Chondrocyte (in vitro differentiated cells): Measurements from ENCODE around the gene RUNX3. TPM values are rescaled to one million over a fixed set of nuclear protein-coding genes. Genes with fewer than 3 reads are reported as not detected.

Source experiments
- DNase-seq: peaks from one replicate; pipeline ENCODE4 v3.0.0; 2021; ENCODE audit warnings: mixed read lengths, low spot score
- H3K27ac Mint-ChIP-seq: one replicate; pipeline ENCODE4 v1.8.0; 2021; ENCODE audit warnings: mild to moderate bottlenecking, moderate library complexity, mixed read lengths; ENCODE audit not compliant: unreplicated experiment
- H3K27me3 Mint-ChIP-seq: 2 replicates; pipeline ENCODE4 v1.8.0; 2021; ENCODE audit warnings: low read depth, mixed read lengths
- H3K36me3 Mint-ChIP-seq: 2 replicates; pipeline ENCODE4 v1.8.0; 2021; ENCODE audit warnings: low read depth, mixed read lengths
- H3K4me1 Mint-ChIP-seq: 2 replicates; pipeline ENCODE4 v1.8.0; 2021; ENCODE audit warnings: low read depth, mild to moderate bottlenecking, mixed read lengths
- H3K4me3 Mint-ChIP-seq: one replicate; pipeline ENCODE4 v1.8.0; 2021; ENCODE audit warnings: mild to moderate bottlenecking, moderate library complexity, mixed read lengths; ENCODE audit not compliant: unreplicated experiment
- H3K9me3 Mint-ChIP-seq: 2 replicates; pipeline ENCODE4 v1.8.0; 2021; ENCODE audit warnings: low read depth, mixed read lengths
- total RNA-seq: library from RNA; stranded (reverse); gene quantifications from 3 replicates; pipeline ENCODE4 v1.2.1, GENCODE V29; 2021
- TF ChIP-seq, protein P1 (sequence below): fragments of 200-600 bp; sonication (generic); IDR thresholded peaks from 2 replicates; pipeline ENCODE4 v1.5.0; 2021; ENCODE audit warnings: antibody characterized with exemption, mild to moderate bottlenecking, moderate library complexity

RUNX3 gene
- total RNA-seq, 1 donor from 2014 or later: 1.8 TPM

DNA sequence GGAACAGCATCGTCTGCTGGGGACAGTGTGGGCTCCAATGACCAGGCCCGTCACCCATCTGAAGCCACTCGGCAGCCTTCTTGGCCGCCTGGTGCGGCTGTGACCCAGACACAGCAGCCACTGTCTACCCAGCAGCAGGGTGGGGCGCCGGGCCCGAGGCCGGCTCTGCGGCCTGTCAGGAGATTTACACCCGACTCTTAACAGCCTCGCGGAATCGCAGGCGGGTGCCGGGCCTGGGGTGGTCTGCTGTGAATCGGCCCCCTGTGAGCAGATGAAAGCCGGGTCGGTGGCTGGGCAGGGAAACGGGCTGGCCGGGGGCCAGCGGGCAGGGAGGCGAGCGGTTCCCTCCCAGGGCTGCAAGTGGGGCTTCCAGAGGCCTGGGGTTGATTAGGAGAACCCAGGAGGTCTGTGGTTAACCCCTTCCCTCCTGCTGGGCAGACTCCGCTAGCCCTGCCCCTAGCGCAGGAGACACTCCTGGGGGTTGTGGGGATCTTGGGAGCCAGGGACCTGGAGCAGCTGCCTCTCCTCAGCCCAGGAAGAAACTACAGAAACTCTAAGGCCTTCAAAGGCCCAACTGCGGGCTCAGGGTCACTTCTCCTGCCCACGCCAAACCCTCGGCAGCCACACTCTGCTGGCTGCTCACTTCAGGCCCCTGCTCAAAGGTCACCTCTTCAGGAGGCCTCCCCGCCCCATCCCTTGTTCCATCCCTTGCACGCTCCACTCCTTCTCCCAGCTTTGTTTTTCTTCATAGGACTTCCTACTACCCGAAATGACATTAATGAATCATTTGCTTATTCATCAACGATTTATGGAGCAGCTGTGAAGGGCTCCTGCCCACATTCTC, 15.6 kb downstream of the RUNX3 start:
- DNase-seq: no peak

DNA sequence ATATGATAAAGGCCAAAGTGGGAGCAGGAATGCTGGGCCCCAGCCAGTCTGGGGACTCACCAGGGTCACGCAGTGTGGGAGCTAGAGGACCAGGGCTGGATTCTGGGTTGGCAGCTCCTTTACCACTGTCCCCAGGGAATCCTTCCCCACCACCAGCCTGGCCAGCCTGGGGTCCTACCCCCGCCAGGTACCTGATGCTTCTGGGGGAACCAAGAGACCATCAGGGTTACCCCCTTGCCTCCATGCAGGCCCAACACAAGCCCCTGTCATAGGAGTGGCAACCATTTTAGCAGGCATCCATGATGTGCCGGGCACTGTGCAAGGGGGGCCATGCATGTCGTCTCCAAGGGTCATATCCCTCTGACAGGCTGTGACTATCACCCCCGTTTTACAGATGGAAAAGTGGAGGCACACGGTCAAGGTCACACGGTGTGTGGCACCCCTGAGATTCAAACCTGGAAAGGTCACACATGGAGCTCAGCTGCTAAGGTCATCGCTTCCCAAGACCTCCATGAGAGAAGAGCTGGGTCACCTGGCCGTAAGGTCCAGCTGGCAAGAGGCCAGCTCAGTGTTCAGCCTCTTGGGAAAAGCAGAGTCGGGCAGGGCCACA, 16.4 kb downstream of the RUNX3 start:
- TF ChIP-seq, protein P1, sequence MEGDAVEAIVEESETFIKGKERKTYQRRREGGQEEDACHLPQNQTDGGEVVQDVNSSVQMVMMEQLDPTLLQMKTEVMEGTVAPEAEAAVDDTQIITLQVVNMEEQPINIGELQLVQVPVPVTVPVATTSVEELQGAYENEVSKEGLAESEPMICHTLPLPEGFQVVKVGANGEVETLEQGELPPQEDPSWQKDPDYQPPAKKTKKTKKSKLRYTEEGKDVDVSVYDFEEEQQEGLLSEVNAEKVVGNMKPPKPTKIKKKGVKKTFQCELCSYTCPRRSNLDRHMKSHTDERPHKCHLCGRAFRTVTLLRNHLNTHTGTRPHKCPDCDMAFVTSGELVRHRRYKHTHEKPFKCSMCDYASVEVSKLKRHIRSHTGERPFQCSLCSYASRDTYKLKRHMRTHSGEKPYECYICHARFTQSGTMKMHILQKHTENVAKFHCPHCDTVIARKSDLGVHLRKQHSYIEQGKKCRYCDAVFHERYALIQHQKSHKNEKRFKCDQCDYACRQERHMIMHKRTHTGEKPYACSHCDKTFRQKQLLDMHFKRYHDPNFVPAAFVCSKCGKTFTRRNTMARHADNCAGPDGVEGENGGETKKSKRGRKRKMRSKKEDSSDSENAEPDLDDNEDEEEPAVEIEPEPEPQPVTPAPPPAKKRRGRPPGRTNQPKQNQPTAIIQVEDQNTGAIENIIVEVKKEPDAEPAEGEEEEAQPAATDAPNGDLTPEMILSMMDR: no peak
- Mint-ChIP-seq H3K4me3 (no peak overlapping the region), H3K9me3 (no peaks in the 10 kb centered on the region), H3K27ac (no peak overlapping the region), H3K27me3 (no peaks in the 10 kb centered on the region), H3K4me1 (peaks cover 6% of the 10 kb centered on the region), H3K36me3 (no peaks in the 10 kb centered on the region)
- no peak for DNase-seq

More for the DNA sequence above, 15.6 kb downstream of the RUNX3 start:
- no peaks in the 10 kb centered on the region for H3K9me3 Mint-ChIP-seq
- peaks cover 6% of the 10 kb centered on the region for H3K4me1 Mint-ChIP-seq
- H3K27ac Mint-ChIP-seq: peak overlapping the region; percentile 65
- TF ChIP-seq, protein P1: no peak
- no peak overlapping the region for H3K4me3 Mint-ChIP-seq
- no peaks in the 10 kb centered on the region for H3K27me3 Mint-ChIP-seq
- no peaks in the 10 kb centered on the region for H3K36me3 Mint-ChIP-seq

DNA sequence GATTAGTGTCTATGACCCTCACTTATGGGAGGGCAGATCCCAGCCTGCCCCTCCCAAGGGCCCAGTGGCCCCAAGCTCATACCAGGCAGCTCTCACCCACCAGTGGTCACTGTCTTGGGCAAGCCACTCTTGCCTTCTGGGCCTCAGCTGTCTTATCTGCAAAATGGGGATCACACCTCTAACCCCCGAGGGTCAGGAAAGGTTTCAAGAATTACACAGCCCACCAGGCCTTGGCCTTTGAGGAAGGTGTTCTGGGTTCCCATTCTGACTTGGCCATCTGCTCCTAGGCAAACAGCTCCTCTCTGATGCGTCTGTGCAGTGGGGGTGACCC, 16.8 kb downstream of the RUNX3 start:
- no peak for DNase-seq
- TF ChIP-seq, protein P1: no peak
- no peaks in the 10 kb centered on the region for H3K36me3 Mint-ChIP-seq
- no peak overlapping the region for H3K4me3 Mint-ChIP-seq
- H3K9me3 Mint-ChIP-seq: no peaks in the 10 kb centered on the region
- no peaks in the 10 kb centered on the region for H3K27me3 Mint-ChIP-seq
- H3K4me1 Mint-ChIP-seq: peaks cover 6% of the 10 kb centered on the region
- H3K27ac Mint-ChIP-seq: no peak overlapping the region

GRCh38 chr1:24912376-24913273, 17.5 kb downstream of the RUNX3 start:
- Mint-ChIP-seq H3K4me3 (no peak overlapping the region), H3K9me3 (peaks cover 3% of the 10 kb centered on the region), H3K27ac (no peak overlapping the region), H3K36me3 (no peaks in the 10 kb centered on the region), H3K27me3 (no peaks in the 10 kb centered on the region), H3K4me1 (peaks cover 6% of the 10 kb centered on the region)
- DNase-seq: no peak
- TF ChIP-seq, protein P1: no peak

- Mint-ChIP-seq H3K27me3 (no peaks in the 10 kb centered on the region), H3K27ac (no peak overlapping the region), H3K4me3 (no peak overlapping the region), H3K4me1 (peaks cover 6% of the 10 kb centered on the region), H3K36me3 (no peaks in the 10 kb centered on the region), H3K9me3 (peaks cover 3% of the 10 kb centered on the region)
- TF ChIP-seq, protein P1: no peak
- no peak for DNase-seq
Observed at GRCh38 chr1:24911651-24912155, 18.4 kb downstream of the RUNX3 start.
